Measurements from ENCODE around the gene ANXA4. TPM values are rescaled to one million over a fixed set of nuclear protein-coding genes. Genes with fewer than 3 reads are reported as not detected.

The ANXA4 gene
- total and polyA plus RNA-seq, 4 donors: 75.0 to 170 (median 93.6) TPM

DNA sequence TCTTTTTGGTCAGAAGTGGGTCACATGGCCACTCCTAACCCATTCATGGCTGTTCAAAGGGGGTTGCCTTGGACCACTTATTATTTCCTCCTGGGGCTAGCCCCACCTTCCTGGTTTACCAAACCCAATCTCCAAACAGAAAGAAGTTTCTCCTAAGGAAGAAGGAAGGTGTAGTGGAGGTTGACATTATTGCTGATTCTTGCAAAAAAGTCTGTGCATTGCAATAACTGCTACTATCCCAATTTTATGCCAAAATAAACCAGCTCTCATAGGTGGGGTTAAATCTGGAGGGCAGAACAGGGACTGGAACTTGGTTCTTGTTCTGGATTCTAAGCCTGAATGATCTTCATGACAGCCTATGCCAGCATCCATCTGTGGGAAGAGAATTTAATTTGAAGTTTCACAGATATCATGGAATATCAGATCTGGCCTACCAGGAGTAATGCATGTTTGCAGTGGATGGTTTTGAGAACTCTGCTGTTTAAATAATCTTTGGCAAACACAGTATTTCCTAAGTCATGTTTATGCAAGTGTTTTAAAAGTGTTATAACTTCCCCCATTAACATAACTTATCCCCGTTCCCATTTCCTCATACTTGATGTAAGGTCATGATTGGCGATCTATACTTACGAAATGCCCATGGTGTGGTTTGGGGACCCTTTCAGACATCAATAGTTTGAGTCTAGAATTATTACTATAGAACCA lies 11.9 kb downstream of the ANXA4 start:
- Histone ChIP-seq H3K9me3 (ENCODE audit: control insufficient read depth in 4 of 4, insufficient read depth in 3 of 4, low read length in 3 of 4) (no peaks in the 10 kb centered on the region), H3K27ac (ENCODE audit: low read depth in 1 of 2, low read length in 1 of 2) (peak overlapping the region in 1 of 2 donors; percentile 70), H3K9ac (ENCODE audit: insufficient read depth in 1 of 2, low read length in 2 of 2) (no peak overlapping the region), H3K4me1 (ENCODE audit: control insufficient read depth in 5 of 5, insufficient read depth in 5 of 5, low read length in 5 of 5) (peaks cover 0 to 15% (median 0%) of the 10 kb centered on the region in 5 donors), H3K27me3 (ENCODE audit: control insufficient read depth in 3 of 3, insufficient read depth in 3 of 3, low read length in 2 of 3) (no peaks in the 10 kb centered on the region), H3K4me3 (no peak overlapping the region), H3K36me3 (ENCODE audit: control insufficient read depth in 4 of 4, insufficient read depth in 4 of 4, low read length in 4 of 4) (peaks cover 0 to 6% (median 1%) of the 10 kb centered on the region in 4 donors)
- WGBS, 2 donors: 35 to 42% methylated on average over 3 of the region's 3 CpGs
- DNase-seq: no peak
- ATAC-seq (ENCODE audit: insufficient read depth, low FRiP score): no peak
- TF ChIP-seq, protein P1, sequence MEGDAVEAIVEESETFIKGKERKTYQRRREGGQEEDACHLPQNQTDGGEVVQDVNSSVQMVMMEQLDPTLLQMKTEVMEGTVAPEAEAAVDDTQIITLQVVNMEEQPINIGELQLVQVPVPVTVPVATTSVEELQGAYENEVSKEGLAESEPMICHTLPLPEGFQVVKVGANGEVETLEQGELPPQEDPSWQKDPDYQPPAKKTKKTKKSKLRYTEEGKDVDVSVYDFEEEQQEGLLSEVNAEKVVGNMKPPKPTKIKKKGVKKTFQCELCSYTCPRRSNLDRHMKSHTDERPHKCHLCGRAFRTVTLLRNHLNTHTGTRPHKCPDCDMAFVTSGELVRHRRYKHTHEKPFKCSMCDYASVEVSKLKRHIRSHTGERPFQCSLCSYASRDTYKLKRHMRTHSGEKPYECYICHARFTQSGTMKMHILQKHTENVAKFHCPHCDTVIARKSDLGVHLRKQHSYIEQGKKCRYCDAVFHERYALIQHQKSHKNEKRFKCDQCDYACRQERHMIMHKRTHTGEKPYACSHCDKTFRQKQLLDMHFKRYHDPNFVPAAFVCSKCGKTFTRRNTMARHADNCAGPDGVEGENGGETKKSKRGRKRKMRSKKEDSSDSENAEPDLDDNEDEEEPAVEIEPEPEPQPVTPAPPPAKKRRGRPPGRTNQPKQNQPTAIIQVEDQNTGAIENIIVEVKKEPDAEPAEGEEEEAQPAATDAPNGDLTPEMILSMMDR (IDR thresholded peaks at IDR 0.05; ENCODE audit: control extremely low read depth, extremely low read depth): no peak

DNA sequence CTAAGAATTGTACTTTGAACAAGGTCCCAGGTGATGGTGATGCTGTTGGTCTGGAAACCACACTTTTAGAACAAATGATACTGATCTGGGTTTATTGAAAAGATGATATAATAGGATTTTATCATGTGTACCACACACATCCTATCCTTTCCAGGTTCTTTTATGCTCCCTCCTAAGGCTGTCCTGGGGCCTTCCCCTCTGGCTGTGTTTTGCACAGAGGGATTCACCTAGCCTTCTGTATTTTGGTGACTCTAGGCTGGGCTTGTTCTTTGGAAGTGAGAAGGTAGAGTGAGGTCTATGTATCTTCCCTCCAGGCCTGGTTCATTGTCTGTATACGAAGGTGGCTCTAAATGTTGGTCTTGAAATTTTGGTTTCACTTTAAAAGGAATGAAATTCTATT lies 12.7 kb downstream of the ANXA4 start:
- Histone ChIP-seq H3K27ac (ENCODE audit: low read depth in 1 of 2, low read length in 1 of 2) (peak overlapping the region in 1 of 2 donors; percentile 67), H3K36me3 (ENCODE audit: control insufficient read depth in 4 of 4, insufficient read depth in 4 of 4, low read length in 4 of 4) (peaks cover 0 to 6% (median 2%) of the 10 kb centered on the region in 4 donors), H3K27me3 (ENCODE audit: control insufficient read depth in 3 of 3, insufficient read depth in 3 of 3, low read length in 2 of 3) (no peaks in the 10 kb centered on the region), H3K4me3 (no peak overlapping the region), H3K9ac (ENCODE audit: insufficient read depth in 1 of 2, low read length in 2 of 2) (no peak overlapping the region), H3K4me1 (ENCODE audit: control insufficient read depth in 5 of 5, insufficient read depth in 5 of 5, low read length in 5 of 5) (peaks cover 0 to 15% (median 0%) of the 10 kb centered on the region in 5 donors), H3K9me3 (ENCODE audit: control insufficient read depth in 4 of 4, insufficient read depth in 3 of 4, low read length in 3 of 4) (no peaks in the 10 kb centered on the region)
- WGBS, 2 donors: 62% methylated on average over 1 of the region's 1 CpG
- TF ChIP-seq, protein P1 (IDR thresholded peaks at IDR 0.05; ENCODE audit: control extremely low read depth, extremely low read depth): no peak
- ATAC-seq (ENCODE audit: insufficient read depth, low FRiP score) (no peak), DNase-seq (no peak)

DNA sequence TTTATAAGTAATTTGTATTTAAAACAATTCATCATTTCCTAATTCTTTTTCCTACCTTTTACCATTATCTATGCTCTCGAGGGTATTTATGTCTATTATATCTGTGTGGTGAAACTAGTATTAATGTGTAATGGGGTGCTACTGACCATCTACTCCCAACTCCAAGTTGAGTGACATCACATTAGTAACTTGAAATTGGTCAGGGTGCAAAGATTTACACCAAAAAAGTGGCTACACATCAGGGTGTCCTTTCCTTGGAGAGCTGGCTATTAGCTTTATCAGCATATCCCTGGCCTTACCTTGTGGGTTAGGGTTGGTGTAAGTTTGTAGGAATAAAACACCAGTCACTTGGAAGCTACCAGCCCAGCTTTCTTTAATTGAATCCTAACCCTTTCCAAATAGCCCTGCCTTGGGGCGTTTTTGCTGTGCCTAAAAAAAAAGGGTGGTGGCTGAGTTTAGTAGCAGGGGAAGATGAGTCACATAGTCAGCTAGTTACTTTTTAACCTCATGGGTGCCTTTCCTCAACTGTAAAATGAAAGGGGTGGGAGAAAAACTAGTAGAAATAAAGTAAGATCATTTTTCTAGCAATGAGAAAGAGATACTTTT lies 14.0 kb downstream of the ANXA4 start:
- H3K27ac ChIP-seq (ENCODE audit: low read depth in 1 of 2, low read length in 1 of 2): peak overlapping the region in 1 of 2 donors; percentile 60
- no peak overlapping the region for H3K9ac ChIP-seq (ENCODE audit: insufficient read depth in 1 of 2, low read length in 2 of 2)

More for the DNA sequence above, 14.0 kb downstream of the ANXA4 start:
- peak; percentile 83 for ATAC-seq (ENCODE audit: insufficient read depth, low FRiP score)
- no peak for DNase-seq
- no peak overlapping the region for H3K4me3 ChIP-seq
- H3K36me3 ChIP-seq (ENCODE audit: control insufficient read depth in 4 of 4, insufficient read depth in 4 of 4, low read length in 4 of 4): peaks cover 0 to 6% (median 2%) of the 10 kb centered on the region in 4 donors
- 55 to 68% methylated on average over 2 of the region's 2 CpGs for WGBS, 2 donors
- peaks cover 0 to 10% (median 0%) of the 10 kb centered on the region in 5 donors for H3K4me1 ChIP-seq (ENCODE audit: control insufficient read depth in 5 of 5, insufficient read depth in 5 of 5, low read length in 5 of 5)
- no peaks in the 10 kb centered on the region for H3K9me3 ChIP-seq (ENCODE audit: control insufficient read depth in 4 of 4, insufficient read depth in 3 of 4, low read length in 3 of 4)
- TF ChIP-seq, protein P1 (IDR thresholded peaks at IDR 0.05; ENCODE audit: control extremely low read depth, extremely low read depth): no peak
- no peaks in the 10 kb centered on the region for H3K27me3 ChIP-seq (ENCODE audit: control insufficient read depth in 3 of 3, insufficient read depth in 3 of 3, low read length in 2 of 3)
